NCI-H446 (cell line): Measurements from ENCODE around the gene TTC14.
"Not testable (repeated sequence)": the region's sequence is repeated elsewhere in the genome, so short reads cannot be mapped to it uniquely, and the experiment has no call there.

ENCODE experiments used
- DNase-seq, 2 experiments: peaks; one replicate each; lab custom pipeline; 2025; lab: John Stamatoyannopoulos, UW

The TTC14 gene

GRCh38 chr3:180601688-180602666 lies at the start of gene TTC14:
TTC14 (plus strand) TSS chr3:180602163; CDS start chr3:180602262, 99 bp downstream.
- DNase-seq, result peak; percentile 84 to 97

GRCh38 chr3:180563406-180563805 lies 38.6 kb upstream of the TTC14 start:
- no peak for DNase-seq

- no peak for DNase-seq
These were observed 37.3 kb upstream of the TTC14 start for GRCh38 chr3:180564676-180565075.

- DNase-seq, result no peak
These were observed 31.7 kb upstream of the TTC14 start for GRCh38 chr3:180570238-180570637.

- DNase-seq, result no peak
These were observed 29.9 kb upstream of the TTC14 start for GRCh38 chr3:180571831-180572598.

GRCh38 chr3:180575571-180575970 lies 26.4 kb upstream of the TTC14 start:
- no peak for DNase-seq

GRCh38 chr3:180580934-180581333 lies 21.0 kb upstream of the TTC14 start:
- DNase-seq, result no peak

GRCh38 chr3:180590396-180590795 lies 11.6 kb upstream of the TTC14 start:
- DNase-seq, result no peak

- not testable (repeated sequence) for DNase-seq
These were observed 8.3 kb upstream of the TTC14 start for GRCh38 chr3:180593631-180594030.

GRCh38 chr3:180594631-180595558 lies 7.1 kb upstream of the TTC14 start:
- DNase-seq, result peak in 1 of 2 experiments; percentile 32

- DNase-seq, result no peak
These were observed 6.4 kb upstream of the TTC14 start for GRCh38 chr3:180595559-180595935.

- DNase-seq, result no peak
These were observed 1.5 kb upstream of the TTC14 start for GRCh38 chr3:180600473-180600872.

- DNase-seq, result no peak
These were observed 9.0 kb downstream of the TTC14 start for GRCh38 chr3:180611006-180611405.

- DNase-seq, result no peak
These were observed 10.4 kb downstream of the TTC14 start for GRCh38 chr3:180612364-180612763.

GRCh38 chr3:180615954-180616353 lies 14.0 kb downstream of the TTC14 start:
- DNase-seq, result no peak

GRCh38 chr3:180617049-180617448 lies 15.1 kb downstream of the TTC14 start:
- no peak for DNase-seq

- DNase-seq, result not testable (repeated sequence)
These were observed 16.6 kb downstream of the TTC14 start for GRCh38 chr3:180618563-180618962.

GRCh38 chr3:180619723-180620122 lies 17.8 kb downstream of the TTC14 start:
- DNase-seq, result no peak

GRCh38 chr3:180624714-180625113 lies 22.8 kb downstream of the TTC14 start:
- DNase-seq, result no peak

GRCh38 chr3:180626844-180627243 lies 24.9 kb downstream of the TTC14 start:
- DNase-seq, result no peak

- no peak for DNase-seq
These were observed 28.4 kb downstream of the TTC14 start for GRCh38 chr3:180630371-180630770.

- DNase-seq, result no peak
These were observed 29.4 kb downstream of the TTC14 start for GRCh38 chr3:180631317-180631716.
